Activated CD8-positive, alpha-beta memory T cell treated with anti-CD3 and anti-CD28 coated beads, Interleukin-2, amount 50 U/mL, for 24 hours (primary cell): Measurements from ENCODE around the gene PDE6C.

ENCODE experiments used
- DNase-seq: peaks from one replicate; pipeline ENCODE4 v3.0.0-alpha.2; 2020; ENCODE audit errors: extremely low read depth

The PDE6C gene

GRCh38 chr10:93612311-93612710, at the start of gene PDE6C:
TSS of gene PDE6C (plus strand) at chr10:93612537. CDS start at chr10:93612726, 189 bp downstream.
- no peak for DNase-seq

- no peak for DNase-seq
These were observed 46.9 kb upstream of the PDE6C start for GRCh38 chr10:93565446-93565845.

- DNase-seq, result no peak
These were observed 45.7 kb upstream of the PDE6C start, which contains the start of gene FFAR4 for GRCh38 chr10:93566435-93567276. TSS of gene FFAR4 (plus strand) at chr10:93566665. CDS start at chr10:93566721, 56 bp downstream.

GRCh38 chr10:93567277-93568104, 44.8 kb upstream of the PDE6C start:
- no peak for DNase-seq

- DNase-seq, result no peak
These were observed 44.3 kb upstream of the PDE6C start for GRCh38 chr10:93568105-93568390.

GRCh38 chr10:93570383-93570782, 42.0 kb upstream of the PDE6C start:
- DNase-seq, result no peak

- no peak for DNase-seq
These were observed 39.7 kb upstream of the PDE6C start for GRCh38 chr10:93572606-93573005.

- DNase-seq, result no peak
These were observed 39.1 kb upstream of the PDE6C start for GRCh38 chr10:93573051-93573909.

- no peak for DNase-seq
These were observed 38.4 kb upstream of the PDE6C start for GRCh38 chr10:93573924-93574323.

- no peak for DNase-seq
These were observed 35.4 kb upstream of the PDE6C start for GRCh38 chr10:93576888-93577287.

- DNase-seq, result no peak
These were observed 34.8 kb upstream of the PDE6C start for GRCh38 chr10:93577565-93577964.

- DNase-seq, result no peak
These were observed 33.2 kb upstream of the PDE6C start for GRCh38 chr10:93579089-93579488.

GRCh38 chr10:93579985-93580711, 32.2 kb upstream of the PDE6C start:
- DNase-seq, result no peak

GRCh38 chr10:93580828-93581227, 31.5 kb upstream of the PDE6C start:
- no peak for DNase-seq

- DNase-seq, result no peak
These were observed 27.9 kb upstream of the PDE6C start for GRCh38 chr10:93584445-93584844.

- DNase-seq, result no peak
These were observed 22.4 kb upstream of the PDE6C start for GRCh38 chr10:93589648-93590562.

GRCh38 chr10:93590638-93591037, 21.7 kb upstream of the PDE6C start:
- no peak for DNase-seq

GRCh38 chr10:93591065-93591808, 21.1 kb upstream of the PDE6C start:
- DNase-seq, result no peak

- no peak for DNase-seq
These were observed 19.1 kb upstream of the PDE6C start for GRCh38 chr10:93593254-93593653.

GRCh38 chr10:93593749-93594148, 18.6 kb upstream of the PDE6C start:
- DNase-seq, result no peak
